GM23338 (cell line): Measurements from ENCODE around the gene GALNT4. TPM values are rescaled to one million over a fixed set of nuclear protein-coding genes. Genes with fewer than 3 reads are reported as not detected.

Experiments used
- ATAC-seq: fragments of 200-7000 bp; cut with Tn5 transposase; 3 replicates; pipeline ENCODE4 v1.9.1; 2020
- DNase-seq: peaks from one replicate; pipeline ENCODE4 v3.0.0-alpha.2; 2015; ENCODE audit warnings: low spot score
- H2AFZ ChIP-seq: fragments of 200-600 bp; sonication (generic); 2 replicates; pipeline ENCODE4 v1.8.0; 2016; ENCODE audit warnings: antibody characterized with exemption, mild to moderate bottlenecking, moderate library complexity
- H3F3A ChIP-seq: fragments of 200-600 bp; sonication (generic); replicated peaks from 2 replicates; pipeline ENCODE4 v1.8.0; 2017; ENCODE audit warnings: antibody characterized with exemption, mixed run types, low read depth
- H3K27ac ChIP-seq: fragments of 200-600 bp; sonication (generic); 2 replicates; pipeline ENCODE4 v1.6.1; 2016; ENCODE audit warnings: low read depth
- H3K27me3 ChIP-seq: fragments of 200-600 bp; sonication (generic); 2 replicates; pipeline ENCODE4 v1.8.0; 2016; ENCODE audit warnings: mild to moderate bottlenecking, mixed run types, moderate library complexity; ENCODE audit not compliant: insufficient read depth
- H3K36me3 ChIP-seq: fragments of 200-600 bp; sonication (generic); 2 replicates; pipeline ENCODE4 v1.8.0; 2016; ENCODE audit warnings: mild to moderate bottlenecking; ENCODE audit not compliant: insufficient read depth
- H3K4me1 ChIP-seq: fragments of 200-600 bp; sonication (generic); 2 replicates; pipeline ENCODE4 v1.8.0; 2016; ENCODE audit warnings: mild to moderate bottlenecking, moderate library complexity; ENCODE audit not compliant: insufficient read depth
- H3K4me2 ChIP-seq: fragments of 200-600 bp; sonication (generic); 2 replicates; pipeline ENCODE4 v1.7.1; 2017; ENCODE audit warnings: mixed run types
- H3K4me3 ChIP-seq: fragments of 200-600 bp; sonication (generic); 2 replicates; pipeline ENCODE4 v1.6.1; 2016; ENCODE audit warnings: mixed run types
- H3K79me2 ChIP-seq: fragments of 200-600 bp; sonication (generic); replicated peaks from 2 replicates; pipeline ENCODE4 v1.8.0; 2017; ENCODE audit warnings: mild to moderate bottlenecking; ENCODE audit not compliant: insufficient read depth
- H3K9me2 ChIP-seq: fragments of 200-600 bp; sonication (generic); 2 replicates; pipeline ENCODE4 v1.8.0; 2017; ENCODE audit not compliant: insufficient read depth
- H4K20me1 ChIP-seq: fragments of 200-600 bp; sonication (generic); replicated peaks from 2 replicates; pipeline ENCODE4 v1.8.0; 2017; ENCODE audit warnings: mild to moderate bottlenecking; ENCODE audit not compliant: insufficient read depth
- H3K27ac Mint-ChIP-seq: 2 replicates; pipeline ENCODE4 v1.8.0; 2020; ENCODE audit warnings: inconsistent platforms, mild to moderate bottlenecking, moderate library complexity, mixed read lengths
- H3K27me3 Mint-ChIP-seq: 3 replicates; pipeline ENCODE4 v1.8.0; 2022; ENCODE audit warnings: low read depth, mild to moderate bottlenecking, moderate library complexity, mixed read lengths, inconsistent platforms; ENCODE audit not compliant: insufficient read depth, poor library complexity
- H3K36me3 Mint-ChIP-seq: 3 replicates; pipeline ENCODE4 v1.8.0; 2021; ENCODE audit warnings: low read depth, mild to moderate bottlenecking, inconsistent platforms, moderate library complexity, mixed read lengths
- H3K4me1 Mint-ChIP-seq: 3 replicates; pipeline ENCODE4 v1.8.0; 2020; ENCODE audit warnings: mild to moderate bottlenecking, inconsistent platforms, mixed read lengths
- H3K4me3 Mint-ChIP-seq: 3 replicates; pipeline ENCODE4 v1.8.0; 2021; ENCODE audit warnings: moderate library complexity, mild to moderate bottlenecking, inconsistent platforms, mixed read lengths
- H3K9me3 Mint-ChIP-seq: 3 replicates; pipeline ENCODE4 v1.8.0; 2020; ENCODE audit warnings: moderate library complexity, mild to moderate bottlenecking, inconsistent platforms, mixed read lengths
- CREB1 ChIP-seq: fragments of 250-450 bp; sonication (Bioruptor Pico); IDR thresholded peaks from 2 replicates; pipeline ENCODE4 v1.5.0; 2020; ENCODE audit warnings: low read depth, mild to moderate bottlenecking, moderate library complexity
- EZH2 ChIP-seq: fragments of 200-600 bp; sonication (generic); IDR thresholded peaks from one replicate; pipeline ENCODE4 v1.8.0; 2017; ENCODE audit warnings: antibody characterized with exemption, mild to moderate bottlenecking, low read depth; ENCODE audit not compliant: unreplicated experiment
- EZH2phosphoT487 ChIP-seq: fragments of 200-600 bp; sonication (generic); IDR thresholded peaks from one replicate; pipeline ENCODE4 v1.8.1; 2018; ENCODE audit warnings: antibody characterized with exemption; ENCODE audit not compliant: unreplicated experiment
- JUNB ChIP-seq: IDR thresholded peaks from one replicate; pipeline ENCODE4 v1.6.1; 2016; ENCODE audit warnings: antibody characterized with exemption; ENCODE audit not compliant: unreplicated experiment
- NANOG ChIP-seq: IDR thresholded peaks from 2 replicates; pipeline ENCODE4 v1.6.1; 2016; ENCODE audit warnings: antibody characterized with exemption, borderline replicate concordance
- ZNF114 ChIP-seq: fragments of 250-450 bp; sonication (Bioruptor Pico); IDR thresholded peaks from 2 replicates; pipeline ENCODE4 v1.5.0; 2020; ENCODE audit warnings: mild to moderate bottlenecking, moderate library complexity
- polyA plus RNA-seq: library from polyadenylated mRNA; unstranded; fragments of >200 nt; fragmentation: Nextera tagmentation; extraction: Ambion mirVana; gene quantifications from 2 replicates; pipeline ENCODE4 v1.2.1, GENCODE V29; 2016
- total RNA-seq: library from RNA; depleted of rRNA; stranded (reverse); fragments of >200 nt; shearing (Covaris generic); gene quantifications from 2 replicates; pipeline ENCODE4 v1.2.3, GENCODE V29; 2014
- TF ChIP-seq, protein P1 (sequence below): IDR thresholded peaks from one replicate; pipeline ENCODE4 v1.6.1; 2018; ENCODE audit warnings: antibody characterized with exemption; ENCODE audit not compliant: unreplicated experiment
- TF ChIP-seq, protein P2 (sequence below): IDR thresholded peaks from 2 replicates; pipeline ENCODE4 v1.6.1; 2016; ENCODE audit warnings: antibody characterized with exemption
- TF ChIP-seq, protein P3 (sequence below), 2 experiments: fragments of 200-600 bp in 1 of 2; sonication (generic) in 1 of 2; conservative IDR thresholded peaks; 2 replicates each; pipeline versions ENCODE4 v1.5.1 to v1.6.1; 2016 to 2017; ENCODE audit warnings: antibody characterized with exemption in 2 of 2, low read depth in 2 of 2, mild to moderate bottlenecking in 2 of 2, moderate library complexity in 1 of 2
- TF ChIP-seq, protein P4 (sequence below): fragments of 250-450 bp; sonication (Bioruptor Pico); IDR thresholded peaks from 2 replicates; pipeline ENCODE4 v1.5.0; 2020; ENCODE audit warnings: mild to moderate bottlenecking, moderate library complexity

Gene GALNT4
- total and polyA plus RNA-seq, 2 experiments from 2014 or later: 1.1 to 2.4 TPM

DNA sequence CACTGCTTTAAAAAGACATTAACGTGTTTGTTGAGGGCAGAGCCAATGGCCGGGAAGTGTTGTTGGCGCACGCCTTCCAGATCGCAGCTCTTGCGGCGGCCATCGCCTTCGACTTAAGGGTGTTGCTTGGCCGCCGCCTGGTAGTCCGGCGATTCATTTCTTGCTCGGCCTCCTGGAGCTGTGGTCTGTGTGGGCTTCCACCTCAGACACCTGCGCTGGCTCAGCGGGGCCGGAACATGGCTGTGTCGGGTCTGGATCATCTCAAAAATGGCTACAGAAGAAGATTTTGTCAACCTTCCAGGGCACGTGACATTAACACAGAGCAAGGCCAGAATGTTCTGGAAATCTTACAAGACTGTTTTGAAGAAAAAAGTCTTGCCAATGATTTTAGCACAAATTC is 24.7 kb downstream of the GALNT4 start (continued):
- TF ChIP-seq, protein P1, sequence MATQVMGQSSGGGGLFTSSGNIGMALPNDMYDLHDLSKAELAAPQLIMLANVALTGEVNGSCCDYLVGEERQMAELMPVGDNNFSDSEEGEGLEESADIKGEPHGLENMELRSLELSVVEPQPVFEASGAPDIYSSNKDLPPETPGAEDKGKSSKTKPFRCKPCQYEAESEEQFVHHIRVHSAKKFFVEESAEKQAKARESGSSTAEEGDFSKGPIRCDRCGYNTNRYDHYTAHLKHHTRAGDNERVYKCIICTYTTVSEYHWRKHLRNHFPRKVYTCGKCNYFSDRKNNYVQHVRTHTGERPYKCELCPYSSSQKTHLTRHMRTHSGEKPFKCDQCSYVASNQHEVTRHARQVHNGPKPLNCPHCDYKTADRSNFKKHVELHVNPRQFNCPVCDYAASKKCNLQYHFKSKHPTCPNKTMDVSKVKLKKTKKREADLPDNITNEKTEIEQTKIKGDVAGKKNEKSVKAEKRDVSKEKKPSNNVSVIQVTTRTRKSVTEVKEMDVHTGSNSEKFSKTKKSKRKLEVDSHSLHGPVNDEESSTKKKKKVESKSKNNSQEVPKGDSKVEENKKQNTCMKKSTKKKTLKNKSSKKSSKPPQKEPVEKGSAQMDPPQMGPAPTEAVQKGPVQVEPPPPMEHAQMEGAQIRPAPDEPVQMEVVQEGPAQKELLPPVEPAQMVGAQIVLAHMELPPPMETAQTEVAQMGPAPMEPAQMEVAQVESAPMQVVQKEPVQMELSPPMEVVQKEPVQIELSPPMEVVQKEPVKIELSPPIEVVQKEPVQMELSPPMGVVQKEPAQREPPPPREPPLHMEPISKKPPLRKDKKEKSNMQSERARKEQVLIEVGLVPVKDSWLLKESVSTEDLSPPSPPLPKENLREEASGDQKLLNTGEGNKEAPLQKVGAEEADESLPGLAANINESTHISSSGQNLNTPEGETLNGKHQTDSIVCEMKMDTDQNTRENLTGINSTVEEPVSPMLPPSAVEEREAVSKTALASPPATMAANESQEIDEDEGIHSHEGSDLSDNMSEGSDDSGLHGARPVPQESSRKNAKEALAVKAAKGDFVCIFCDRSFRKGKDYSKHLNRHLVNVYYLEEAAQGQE: no peak
- TF ChIP-seq, protein P2, sequence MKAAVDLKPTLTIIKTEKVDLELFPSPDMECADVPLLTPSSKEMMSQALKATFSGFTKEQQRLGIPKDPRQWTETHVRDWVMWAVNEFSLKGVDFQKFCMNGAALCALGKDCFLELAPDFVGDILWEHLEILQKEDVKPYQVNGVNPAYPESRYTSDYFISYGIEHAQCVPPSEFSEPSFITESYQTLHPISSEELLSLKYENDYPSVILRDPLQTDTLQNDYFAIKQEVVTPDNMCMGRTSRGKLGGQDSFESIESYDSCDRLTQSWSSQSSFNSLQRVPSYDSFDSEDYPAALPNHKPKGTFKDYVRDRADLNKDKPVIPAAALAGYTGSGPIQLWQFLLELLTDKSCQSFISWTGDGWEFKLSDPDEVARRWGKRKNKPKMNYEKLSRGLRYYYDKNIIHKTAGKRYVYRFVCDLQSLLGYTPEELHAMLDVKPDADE: no peak
- no peak for TF ChIP-seq NANOG
- no peak for TF ChIP-seq EZH2phosphoT487
- no peak for TF ChIP-seq CREB1 (CRISPR knock-in tag)
- no peak for TF ChIP-seq JUNB
- TF ChIP-seq, protein P3, sequence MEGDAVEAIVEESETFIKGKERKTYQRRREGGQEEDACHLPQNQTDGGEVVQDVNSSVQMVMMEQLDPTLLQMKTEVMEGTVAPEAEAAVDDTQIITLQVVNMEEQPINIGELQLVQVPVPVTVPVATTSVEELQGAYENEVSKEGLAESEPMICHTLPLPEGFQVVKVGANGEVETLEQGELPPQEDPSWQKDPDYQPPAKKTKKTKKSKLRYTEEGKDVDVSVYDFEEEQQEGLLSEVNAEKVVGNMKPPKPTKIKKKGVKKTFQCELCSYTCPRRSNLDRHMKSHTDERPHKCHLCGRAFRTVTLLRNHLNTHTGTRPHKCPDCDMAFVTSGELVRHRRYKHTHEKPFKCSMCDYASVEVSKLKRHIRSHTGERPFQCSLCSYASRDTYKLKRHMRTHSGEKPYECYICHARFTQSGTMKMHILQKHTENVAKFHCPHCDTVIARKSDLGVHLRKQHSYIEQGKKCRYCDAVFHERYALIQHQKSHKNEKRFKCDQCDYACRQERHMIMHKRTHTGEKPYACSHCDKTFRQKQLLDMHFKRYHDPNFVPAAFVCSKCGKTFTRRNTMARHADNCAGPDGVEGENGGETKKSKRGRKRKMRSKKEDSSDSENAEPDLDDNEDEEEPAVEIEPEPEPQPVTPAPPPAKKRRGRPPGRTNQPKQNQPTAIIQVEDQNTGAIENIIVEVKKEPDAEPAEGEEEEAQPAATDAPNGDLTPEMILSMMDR (conservative IDR thresholded peaks at IDR 0.05; ENCODE audit: low read depth in 2 of 2): no peak

DNA sequence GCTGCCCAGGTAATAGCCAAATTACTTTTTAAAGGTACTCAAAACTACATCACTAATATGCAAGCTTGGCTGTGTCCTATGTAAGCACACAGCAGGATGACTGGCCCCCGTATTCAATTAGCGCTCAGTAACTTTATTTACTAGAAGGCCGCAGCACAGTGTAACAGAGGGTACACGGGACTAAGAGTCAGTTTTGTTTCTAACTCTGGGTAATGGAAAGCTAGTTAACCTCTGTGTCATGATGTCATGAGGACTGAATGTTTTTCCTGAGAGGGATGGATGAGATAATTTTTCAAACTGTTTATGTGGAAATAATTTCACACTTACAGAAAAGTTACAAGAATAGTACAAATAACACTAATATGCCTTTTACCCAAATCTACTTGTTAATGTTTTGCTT is 27.1 kb downstream of the GALNT4 start:
- Histone ChIP-seq H3K4me2 (no peak overlapping the region), H3K4me3 (no peak overlapping the region), H3K4me1 (peaks cover 4% of the 10 kb centered on the region; the same call in 1 of the 2 replicates), H3K79me2 (no peaks in the 10 kb centered on the region), H3K27me3 (no peaks in the 10 kb centered on the region), H3K27ac (no peak overlapping the region), H3K36me3 (no peaks in the 10 kb centered on the region), H3K9me2 (no peaks in the 10 kb centered on the region), H2AFZ (no peak overlapping the region), H4K20me1 (no peaks in the 10 kb centered on the region), H3F3A (no peaks in the 10 kb centered on the region)
- Mint-ChIP-seq H3K4me3 (no peak overlapping the region), H3K4me1 (peaks cover 9% of the 10 kb centered on the region), H3K27ac (no peak overlapping the region), H3K27me3 (no peaks in the 10 kb centered on the region), H3K36me3 (peaks cover 4% of the 10 kb centered on the region; the same call in 2 of the 3 replicates), H3K9me3 (no peaks in the 10 kb centered on the region; the same call in 1 of the 3 replicates)
- DNase-seq (no peak), ATAC-seq (peak; percentile 45; the same call in 2 of the 3 replicates)
- TF ChIP-seq CREB1 (CRISPR knock-in tag) (no peak), EZH2 (no peak), ZNF114 (CRISPR knock-in tag) (no peak), EZH2phosphoT487 (no peak)
- TF ChIP-seq, protein P4, sequence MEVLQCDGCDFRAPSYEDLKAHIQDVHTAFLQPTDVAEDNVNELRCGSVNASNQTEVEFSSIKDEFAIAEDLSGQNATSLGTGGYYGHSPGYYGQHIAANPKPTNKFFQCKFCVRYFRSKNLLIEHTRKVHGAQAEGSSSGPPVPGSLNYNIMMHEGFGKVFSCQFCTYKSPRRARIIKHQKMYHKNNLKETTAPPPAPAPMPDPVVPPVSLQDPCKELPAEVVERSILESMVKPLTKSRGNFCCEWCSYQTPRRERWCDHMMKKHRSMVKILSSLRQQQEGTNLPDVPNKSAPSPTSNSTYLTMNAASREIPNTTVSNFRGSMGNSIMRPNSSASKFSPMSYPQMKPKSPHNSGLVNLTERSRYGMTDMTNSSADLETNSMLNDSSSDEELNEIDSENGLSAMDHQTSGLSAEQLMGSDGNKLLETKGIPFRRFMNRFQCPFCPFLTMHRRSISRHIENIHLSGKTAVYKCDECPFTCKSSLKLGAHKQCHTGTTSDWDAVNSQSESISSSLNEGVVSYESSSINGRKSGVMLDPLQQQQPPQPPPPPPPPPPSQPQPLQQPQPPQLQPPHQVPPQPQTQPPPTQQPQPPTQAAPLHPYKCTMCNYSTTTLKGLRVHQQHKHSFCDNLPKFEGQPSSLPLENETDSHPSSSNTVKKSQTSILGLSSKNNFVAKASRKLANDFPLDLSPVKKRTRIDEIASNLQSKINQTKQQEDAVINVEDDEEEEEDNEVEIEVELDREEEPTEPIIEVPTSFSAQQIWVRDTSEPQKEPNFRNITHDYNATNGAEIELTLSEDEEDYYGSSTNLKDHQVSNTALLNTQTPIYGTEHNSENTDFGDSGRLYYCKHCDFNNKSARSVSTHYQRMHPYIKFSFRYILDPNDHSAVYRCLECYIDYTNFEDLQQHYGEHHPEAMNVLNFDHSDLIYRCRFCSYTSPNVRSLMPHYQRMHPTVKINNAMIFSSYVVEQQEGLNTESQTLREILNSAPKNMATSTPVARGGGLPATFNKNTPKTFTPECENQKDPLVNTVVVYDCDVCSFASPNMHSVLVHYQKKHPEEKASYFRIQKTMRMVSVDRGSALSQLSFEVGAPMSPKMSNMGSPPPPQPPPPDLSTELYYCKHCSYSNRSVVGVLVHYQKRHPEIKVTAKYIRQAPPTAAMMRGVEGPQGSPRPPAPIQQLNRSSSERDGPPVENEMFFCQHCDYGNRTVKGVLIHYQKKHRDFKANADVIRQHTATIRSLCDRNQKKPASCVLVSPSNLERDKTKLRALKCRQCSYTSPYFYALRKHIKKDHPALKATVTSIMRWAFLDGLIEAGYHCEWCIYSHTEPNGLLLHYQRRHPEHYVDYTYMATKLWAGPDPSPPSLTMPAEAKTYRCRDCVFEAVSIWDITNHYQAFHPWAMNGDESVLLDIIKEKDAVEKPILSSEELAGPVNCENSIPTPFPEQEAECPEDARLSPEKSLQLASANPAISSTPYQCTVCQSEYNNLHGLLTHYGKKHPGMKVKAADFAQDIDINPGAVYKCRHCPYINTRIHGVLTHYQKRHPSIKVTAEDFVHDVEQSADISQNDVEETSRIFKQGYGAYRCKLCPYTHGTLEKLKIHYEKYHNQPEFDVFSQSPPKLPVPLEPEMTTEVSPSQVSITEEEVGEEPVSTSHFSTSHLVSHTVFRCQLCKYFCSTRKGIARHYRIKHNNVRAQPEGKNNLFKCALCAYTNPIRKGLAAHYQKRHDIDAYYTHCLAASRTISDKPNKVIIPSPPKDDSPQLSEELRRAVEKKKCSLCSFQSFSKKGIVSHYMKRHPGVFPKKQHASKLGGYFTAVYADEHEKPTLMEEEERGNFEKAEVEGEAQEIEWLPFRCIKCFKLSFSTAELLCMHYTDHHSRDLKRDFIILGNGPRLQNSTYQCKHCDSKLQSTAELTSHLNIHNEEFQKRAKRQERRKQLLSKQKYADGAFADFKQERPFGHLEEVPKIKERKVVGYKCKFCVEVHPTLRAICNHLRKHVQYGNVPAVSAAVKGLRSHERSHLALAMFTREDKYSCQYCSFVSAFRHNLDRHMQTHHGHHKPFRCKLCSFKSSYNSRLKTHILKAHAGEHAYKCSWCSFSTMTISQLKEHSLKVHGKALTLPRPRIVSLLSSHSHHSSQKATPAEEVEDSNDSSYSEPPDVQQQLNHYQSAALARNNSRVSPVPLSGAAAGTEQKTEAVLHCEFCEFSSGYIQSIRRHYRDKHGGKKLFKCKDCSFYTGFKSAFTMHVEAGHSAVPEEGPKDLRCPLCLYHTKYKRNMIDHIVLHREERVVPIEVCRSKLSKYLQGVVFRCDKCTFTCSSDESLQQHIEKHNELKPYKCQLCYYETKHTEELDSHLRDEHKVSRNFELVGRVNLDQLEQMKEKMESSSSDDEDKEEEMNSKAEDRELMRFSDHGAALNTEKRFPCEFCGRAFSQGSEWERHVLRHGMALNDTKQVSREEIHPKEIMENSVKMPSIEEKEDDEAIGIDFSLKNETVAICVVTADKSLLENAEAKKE (CRISPR knock-in tag): no peak
- TF ChIP-seq, protein P3 (conservative IDR thresholded peaks at IDR 0.05; ENCODE audit: low read depth in 2 of 2): no peak
